22Rv1 (cell line): ENCODE data around the gene PPP1CA.

Source experiments
- H3K27ac ChIP-seq: fragments of 450-650 bp; 2 replicates; pipeline ENCODE4 v1.5.1; 2017
- CTCF ChIP-seq: fragments of 450-650 bp; IDR thresholded peaks from 2 replicates; pipeline ENCODE4 v1.5.1; 2017; ENCODE audit warnings: mild to moderate bottlenecking
- ZFX ChIP-seq: fragments of 450-650 bp; IDR thresholded peaks from 2 replicates; pipeline ENCODE4 v1.6.1; 2017; ENCODE audit warnings: antibody characterized with exemption, borderline replicate concordance

The PPP1CA gene

DNA sequence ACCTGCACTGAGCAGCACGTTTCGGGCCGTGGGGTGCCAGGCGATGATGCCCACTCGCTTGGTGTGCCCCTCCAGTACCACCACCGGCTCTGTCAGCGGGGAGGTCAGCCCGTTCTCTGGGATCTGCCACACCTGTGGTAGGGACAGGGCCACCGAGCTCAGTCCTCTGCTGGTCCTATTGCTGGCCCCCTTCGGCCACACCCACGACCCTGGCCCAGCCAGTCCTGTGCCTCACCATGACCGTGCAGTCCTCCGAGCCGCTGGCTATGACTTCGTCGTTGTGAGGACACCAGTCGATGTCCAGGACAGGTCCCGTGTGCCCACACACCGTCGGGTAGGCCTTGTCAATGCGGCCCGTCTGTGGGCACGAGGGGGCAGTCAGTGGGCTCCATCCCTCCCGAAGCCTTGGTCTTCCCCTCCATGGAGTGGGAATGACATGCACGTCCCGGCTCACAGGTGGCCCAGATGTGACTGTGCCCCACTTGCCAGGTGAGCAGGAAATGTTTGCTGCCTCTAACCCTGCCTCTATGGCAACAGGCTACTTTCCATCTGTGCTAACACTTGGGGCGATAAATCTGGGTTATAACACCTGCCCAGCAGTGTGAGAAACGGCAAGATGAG is 40.2 kb upstream of the PPP1CA start:
- no peak for TF ChIP-seq ZFX
- TF ChIP-seq CTCF = no peak
- H3K27ac ChIP-seq = peak overlapping the region; percentile 89

- H3K27ac ChIP-seq = peak overlapping the region; percentile 89
- TF ChIP-seq CTCF (no peak), ZFX (no peak)
Measured at GRCh38 chr11:67441098-67441563, 39.5 kb upstream of the PPP1CA start.

- TF ChIP-seq CTCF (no peak), ZFX (no peak)
- peak overlapping the region; percentile 89 for H3K27ac ChIP-seq
Measured at GRCh38 chr11:67440229-67441097, 38.8 kb upstream of the PPP1CA start.

- H3K27ac ChIP-seq = peak overlapping the region; percentile 89
- TF ChIP-seq ZFX (no peak), CTCF (peak; percentile 39)
Measured at GRCh38 chr11:67439321-67440228, 37.9 kb upstream of the PPP1CA start.

- no peak for TF ChIP-seq ZFX
- TF ChIP-seq CTCF = no peak
- H3K27ac ChIP-seq = peak overlapping the region; percentile 89
Measured at GRCh38 chr11:67438158-67438902, 36.7 kb upstream of the PPP1CA start.

GRCh38 chr11:67437809-67438157 is 36.1 kb upstream of the PPP1CA start:
- peak overlapping the region; percentile 89 for H3K27ac ChIP-seq
- TF ChIP-seq CTCF (no peak), ZFX (no peak)
